Activated T-helper 1 cell treated with anti-CD3 and anti-CD28 coated beads, Interleukin-2, amount 50 U/mL, for 16 hours (primary cell): ENCODE results near the gene CAP1.

Experiments
- DNase-seq, 2 donors: peaks; one replicate each; pipeline ENCODE4 v3.0.0-alpha.2; 2020; ENCODE audit warnings: low read depth in 1 of 2, low spot score in 1 of 2

CAP1 gene

GRCh38 chr1:40058097-40058452, 17.5 kb downstream of the CAP1 start:
- no peak for DNase-seq

DNA sequence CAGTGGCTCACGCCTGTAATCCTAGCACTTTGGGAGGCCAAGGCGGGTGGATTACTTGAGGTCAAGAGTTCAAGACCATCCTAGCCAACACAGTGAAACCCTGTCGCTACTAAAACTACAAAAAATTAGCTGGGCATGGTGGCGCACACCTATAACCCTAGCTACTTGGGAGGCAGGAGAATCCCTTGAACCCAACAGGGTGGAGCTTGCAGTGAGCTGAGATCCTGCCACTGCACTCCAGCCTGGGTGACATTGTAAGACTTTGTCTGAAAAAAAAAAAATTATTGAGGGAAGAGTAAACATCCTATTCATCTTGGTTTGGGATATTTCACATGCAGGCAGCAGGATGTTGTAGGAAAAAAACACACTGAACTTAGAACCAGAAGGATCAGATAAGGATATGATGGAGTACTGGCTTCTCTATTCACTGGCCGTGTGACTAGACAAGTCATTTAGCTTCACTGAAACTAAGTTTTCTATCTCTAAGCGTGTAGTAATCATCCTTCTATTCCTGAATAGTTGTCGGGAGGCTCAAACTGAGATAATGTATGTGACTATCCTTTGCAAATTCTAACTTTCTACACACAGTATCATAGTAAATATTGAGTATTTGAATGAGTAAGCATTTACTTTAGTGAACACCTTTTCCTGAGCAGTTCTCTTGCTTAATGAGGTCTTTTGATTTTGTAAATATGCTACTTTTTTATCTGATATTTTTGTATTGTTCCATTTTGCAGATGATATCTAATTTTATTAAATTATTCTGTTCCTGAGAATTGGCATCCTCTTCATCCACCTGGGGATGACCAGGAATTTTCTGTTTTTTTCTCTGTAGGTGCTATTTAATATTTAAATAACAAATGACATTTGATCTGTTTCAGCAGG, 18.2 kb downstream of the CAP1 start:
- DNase-seq: no peak

DNA sequence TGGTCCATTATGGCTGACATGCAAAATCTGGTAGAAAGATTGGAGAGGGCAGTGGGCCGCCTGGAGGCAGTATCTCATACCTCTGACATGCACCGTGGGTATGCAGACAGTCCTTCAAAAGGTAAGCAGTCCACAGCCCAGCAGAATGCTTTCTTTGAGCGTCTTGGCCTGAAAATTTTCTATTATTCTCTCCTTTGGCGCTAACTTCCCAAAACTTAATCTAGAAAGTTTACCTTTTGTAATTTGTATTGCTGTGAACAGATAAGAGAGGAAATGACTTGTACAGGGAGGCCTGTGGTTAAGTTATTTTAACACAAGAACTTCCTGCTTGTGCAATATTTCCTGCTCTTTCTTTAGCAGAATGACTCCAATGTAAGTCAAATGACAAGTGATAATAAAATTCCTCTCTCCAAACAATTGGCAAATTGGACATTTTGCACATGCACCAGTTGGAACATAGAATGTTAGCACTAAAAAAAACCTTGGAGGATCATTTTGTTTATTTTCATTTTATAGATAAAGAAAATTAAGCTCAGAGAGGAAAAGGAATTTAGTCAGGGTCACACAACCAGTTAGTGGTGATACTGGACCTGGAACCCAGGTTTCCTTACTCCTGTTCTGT, 18.9 kb downstream of the CAP1 start:
- no peak for DNase-seq

- DNase-seq: no peak
Measured at GRCh38 chr1:40059960-40060750, 19.6 kb downstream of the CAP1 start.

DNA sequence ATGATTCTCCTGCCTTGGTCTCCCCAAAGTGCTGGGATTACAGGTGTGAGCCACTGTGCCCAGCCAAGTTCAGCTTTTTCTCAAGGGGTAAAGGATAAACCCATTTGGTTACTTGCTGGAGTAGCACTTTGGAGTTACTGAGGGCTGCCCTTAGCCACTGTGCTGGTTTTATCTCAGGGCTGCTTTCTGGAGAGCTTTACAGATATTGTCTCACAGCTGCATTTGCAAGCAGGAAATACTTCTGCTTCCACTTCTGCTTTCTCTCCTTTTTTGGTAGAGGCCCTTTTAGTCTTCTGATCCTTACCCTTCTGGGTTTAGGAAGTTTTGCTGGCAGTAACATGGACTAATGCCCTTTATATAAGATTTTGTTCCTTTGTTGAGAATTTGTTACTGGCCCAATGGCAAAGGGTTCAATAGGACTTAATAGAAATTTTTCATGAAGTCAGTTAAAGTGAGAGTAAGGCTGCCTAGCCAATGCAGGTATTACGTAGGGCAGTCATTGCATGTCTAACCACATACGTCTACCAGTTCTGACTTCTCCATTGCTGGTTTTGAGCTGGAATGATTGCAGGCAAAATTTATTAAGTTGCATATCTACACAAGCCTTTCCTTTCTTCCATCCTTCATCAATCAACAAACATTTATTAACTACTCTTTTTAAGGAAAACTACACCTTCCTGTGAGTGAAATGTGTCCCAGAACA, 24.4 kb downstream of the CAP1 start:
- no peak for DNase-seq

DNA sequence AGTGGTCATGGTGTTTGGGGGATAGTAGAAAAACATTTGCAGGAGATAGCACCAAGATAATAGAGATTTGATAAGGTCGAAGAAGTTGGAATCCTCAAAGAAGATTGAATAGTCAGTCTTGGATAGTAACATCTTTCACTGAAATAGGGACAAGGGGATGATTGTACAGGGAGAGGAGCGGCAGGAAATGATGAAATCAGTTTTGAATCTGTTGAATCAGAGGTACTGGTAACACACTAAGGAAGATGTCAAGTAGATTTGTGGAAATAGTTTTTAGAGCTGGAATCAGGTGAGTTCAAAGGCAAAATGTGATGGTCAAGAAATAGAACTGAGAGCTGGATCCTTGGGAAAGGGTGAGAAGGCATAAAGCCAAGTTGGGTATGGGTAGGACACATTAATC, 26.5 kb downstream of the CAP1 start:
- no peak for DNase-seq

GRCh38 chr1:40067851-40068250, 27.3 kb downstream of the CAP1 start:
- DNase-seq: no peak

DNA sequence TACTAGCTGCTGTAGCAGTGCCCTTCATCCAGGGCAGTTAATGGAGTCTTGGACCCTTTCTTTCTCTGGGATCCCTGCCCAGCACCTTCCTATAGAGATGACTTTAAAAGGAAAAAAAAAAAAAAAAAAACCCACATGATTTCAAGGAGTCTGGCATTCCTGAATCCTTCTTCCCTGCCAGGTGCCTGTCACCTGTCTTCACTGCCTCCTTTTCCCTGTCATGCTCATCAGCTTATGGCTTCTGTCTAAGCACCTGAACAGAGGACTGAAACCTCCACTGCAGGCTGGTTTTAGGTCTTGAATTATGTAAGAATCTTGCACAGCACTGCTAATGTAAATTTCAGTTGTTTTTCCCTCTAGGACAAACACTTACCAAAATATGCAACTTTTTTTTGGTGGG, 31.6 kb downstream of the CAP1 start:
- no peak for DNase-seq

- DNase-seq: no peak
Measured at GRCh38 chr1:40073062-40073461, 32.5 kb downstream of the CAP1 start.

GRCh38 chr1:40075266-40075665, 34.7 kb downstream of the CAP1 start:
- DNase-seq: no peak

DNA sequence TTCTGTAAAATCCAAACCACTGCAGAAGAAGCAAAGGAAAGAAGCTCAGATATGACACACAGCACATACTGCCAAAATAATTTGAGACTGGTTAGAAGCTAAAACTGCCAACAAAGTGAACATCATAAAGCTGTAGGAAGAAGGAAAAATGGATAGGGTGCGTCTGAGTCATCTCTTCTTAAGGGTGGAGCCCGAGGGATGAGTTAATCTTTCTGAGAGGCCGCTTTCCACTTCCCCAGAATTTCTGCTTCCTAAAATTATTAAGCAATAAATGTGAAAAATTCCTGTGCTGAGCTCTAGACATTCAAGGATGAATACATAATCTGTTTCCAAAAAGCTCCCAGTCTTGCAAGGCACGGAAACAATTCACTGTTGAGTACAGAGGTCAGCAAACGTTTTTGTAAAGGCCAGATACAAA, 36.4 kb downstream of the CAP1 start:
- DNase-seq: no peak

DNA sequence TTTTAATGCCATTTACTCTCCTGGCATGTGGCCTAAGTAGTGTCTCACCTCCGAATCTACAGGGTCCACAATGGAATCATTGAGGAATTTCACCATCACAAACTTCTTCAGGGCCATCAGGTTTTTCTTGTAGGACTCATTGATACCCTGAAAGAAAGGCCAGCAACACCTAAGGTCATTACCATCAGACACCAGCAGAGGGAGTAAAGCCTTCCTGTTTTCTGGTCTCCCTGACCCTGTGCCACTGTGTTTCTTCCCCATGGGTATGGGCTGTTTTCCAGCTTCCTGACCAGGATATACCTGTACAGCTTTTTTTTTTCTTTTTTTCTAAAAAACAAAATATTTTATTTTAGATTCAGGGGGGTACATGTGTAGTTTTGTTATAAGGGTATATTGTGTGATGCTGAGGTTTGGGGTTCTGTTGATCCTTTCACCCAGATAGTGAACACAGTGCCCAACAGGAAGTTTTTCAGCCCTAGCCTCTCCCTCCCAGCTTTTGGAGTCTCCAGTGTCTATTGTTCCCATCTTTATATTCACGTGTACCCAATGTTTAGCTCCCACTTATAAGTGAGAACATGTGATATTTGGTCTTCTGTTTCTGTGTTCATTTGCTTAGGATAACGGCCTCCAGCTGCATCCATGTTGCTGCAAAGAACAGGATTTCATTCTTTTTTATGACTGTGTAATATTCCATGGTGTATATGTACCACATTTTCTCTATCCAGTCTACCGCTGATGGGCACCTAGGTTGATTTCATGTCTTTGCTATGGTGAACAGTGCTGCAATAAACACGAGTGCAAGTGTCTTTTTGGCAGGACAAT, 38.2 kb downstream of the CAP1 start:
- peak in 1 of 2 donors; percentile 18 for DNase-seq

DNA sequence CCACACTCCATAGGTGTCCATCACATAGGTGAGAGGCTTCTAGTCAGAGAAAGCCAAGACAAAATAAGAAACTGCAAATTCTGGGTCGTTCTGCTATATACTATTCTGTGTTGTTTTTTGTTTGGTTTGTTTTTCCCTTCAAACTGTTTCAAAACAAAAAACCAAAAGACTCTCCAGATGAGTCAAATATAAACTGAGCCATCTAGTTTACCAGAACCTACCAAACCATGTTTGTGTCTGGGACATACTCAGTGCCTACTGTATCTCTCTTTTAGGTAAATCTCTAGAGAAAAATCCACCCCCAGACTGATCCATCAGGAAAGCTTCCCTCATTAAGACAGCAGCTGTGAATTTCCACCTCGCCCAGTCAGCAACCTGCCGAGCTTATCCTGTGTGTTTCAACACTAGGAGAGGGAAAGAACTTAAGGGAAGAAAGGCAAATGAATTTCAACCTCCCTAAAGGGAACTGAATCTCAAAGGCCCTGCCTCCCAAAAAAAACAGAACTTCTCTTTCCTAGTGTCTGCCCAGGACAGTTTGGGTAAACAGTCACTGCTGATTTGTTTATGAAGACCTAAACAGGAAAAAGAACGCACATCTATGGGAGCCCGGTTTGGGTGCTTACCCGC, 39.4 kb downstream of the CAP1 start:
- no peak for DNase-seq

DNA sequence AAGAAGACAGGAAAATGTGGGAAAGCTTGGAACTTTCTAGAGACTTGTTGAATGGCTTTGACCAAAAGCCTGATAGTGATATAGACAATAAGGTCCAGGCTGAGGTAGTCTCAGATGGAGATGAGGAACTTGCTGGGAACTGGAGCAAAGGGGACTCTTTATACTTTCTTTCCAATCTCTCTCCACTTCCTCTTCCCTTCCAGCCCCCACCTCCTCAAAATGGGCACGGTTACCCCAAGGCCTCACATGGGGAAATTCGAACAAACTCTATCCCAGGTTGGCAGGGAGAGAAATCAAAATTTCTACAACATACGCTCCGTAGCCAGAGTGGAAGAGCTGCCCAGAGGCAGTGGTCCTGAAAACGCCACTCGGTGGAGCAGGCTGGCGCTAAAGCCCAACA, 41.3 kb downstream of the CAP1 start:
- no peak for DNase-seq

DNA sequence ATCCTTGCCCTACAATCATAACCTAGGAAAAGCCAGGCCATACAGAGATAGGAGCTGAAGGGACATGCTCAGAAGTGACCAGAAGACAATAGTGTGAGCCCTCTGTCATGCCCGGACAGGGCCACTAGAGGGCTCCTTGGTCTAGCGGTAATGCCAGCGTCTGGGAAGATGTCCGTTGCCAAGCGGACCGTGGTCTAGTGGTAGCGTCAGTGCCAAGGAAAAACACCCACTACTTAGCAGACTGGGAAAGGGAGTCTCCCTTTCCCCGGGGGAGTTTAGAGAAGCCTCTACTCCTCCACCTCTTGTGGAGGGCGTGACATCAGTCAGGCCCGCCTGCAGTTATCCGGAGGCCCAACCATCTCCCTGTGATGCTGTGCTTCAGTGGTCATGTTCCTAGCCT, 44.2 kb downstream of the CAP1 start:
- peak in 1 of 2 donors; percentile 10 for DNase-seq

- DNase-seq: no peak
Measured at GRCh38 chr1:40090652-40091355, 50.3 kb downstream of the CAP1 start.

- no peak for DNase-seq
Measured at GRCh38 chr1:40092241-40092640, 51.7 kb downstream of the CAP1 start.

DNA sequence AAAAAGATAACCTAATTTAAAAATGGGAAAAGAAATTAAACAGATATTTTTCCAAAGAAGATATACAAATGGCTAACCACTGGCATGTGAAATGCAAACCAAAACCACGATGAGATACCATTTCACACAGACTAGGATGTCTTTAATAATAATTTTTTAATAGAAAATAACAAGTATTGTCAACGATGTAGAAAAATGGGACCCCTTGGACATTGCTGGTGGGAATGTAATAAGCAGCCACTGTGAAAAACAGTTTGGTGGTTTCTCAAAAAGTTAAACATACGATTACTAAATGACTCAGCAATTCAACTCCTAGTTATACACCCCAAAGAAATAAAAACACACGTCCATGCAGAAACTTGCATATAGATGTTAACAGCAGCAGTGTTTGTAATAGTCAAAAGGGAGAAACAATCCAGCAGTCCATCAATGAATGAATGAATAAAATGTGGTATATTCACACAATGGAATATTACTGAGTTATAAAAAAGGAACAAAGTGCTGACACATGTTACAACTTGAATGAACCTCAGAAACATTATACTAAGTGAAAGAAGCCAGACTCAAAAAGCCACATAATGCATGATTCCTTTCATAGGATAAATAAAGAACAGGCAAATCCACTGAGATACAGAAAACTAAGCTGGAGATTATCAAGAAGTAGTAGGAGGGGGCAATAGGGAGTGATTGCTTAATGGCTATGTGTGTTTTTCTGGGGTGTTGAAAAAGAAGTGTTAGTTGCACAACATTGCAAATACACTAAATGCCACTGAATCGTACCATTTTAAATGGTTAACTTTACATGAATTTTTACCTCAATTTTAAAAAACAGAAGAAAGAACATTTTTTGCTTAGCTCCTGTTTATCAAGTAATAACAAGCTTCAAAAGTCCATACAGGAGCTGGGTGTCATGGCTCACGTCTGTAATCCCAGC, 52.4 kb downstream of the CAP1 start:
- DNase-seq: no peak
